Nephron (organoid): Measurements from ENCODE around the gene SYTL5.

Experiments used
- H3K27ac Mint-ChIP-seq, 3 experiments: 2 replicates each; pipeline ENCODE4 v1.8.0; 2020; ENCODE audit warnings: mixed read lengths in 3 of 3, mild to moderate bottlenecking in 2 of 3, moderate library complexity in 1 of 3
- H3K27me3 Mint-ChIP-seq: 2 replicates; pipeline ENCODE4 v1.8.0; 2021; ENCODE audit warnings: low read depth, mild to moderate bottlenecking, moderate library complexity, mixed read lengths
- H3K36me3 Mint-ChIP-seq: 2 replicates; pipeline ENCODE4 v1.8.0; 2020; ENCODE audit warnings: low read depth, mixed read lengths
- H3K4me1 Mint-ChIP-seq: 2 replicates; pipeline ENCODE4 v1.8.0; 2020; ENCODE audit warnings: mixed read lengths
- H3K4me3 Mint-ChIP-seq, 3 experiments: 2 replicates each; pipeline ENCODE4 v1.8.0; 2020; ENCODE audit warnings: mild to moderate bottlenecking in 3 of 3, mixed read lengths in 3 of 3, moderate library complexity in 2 of 3
- H3K9me3 Mint-ChIP-seq: 2 replicates; pipeline ENCODE4 v1.8.0; 2020; ENCODE audit warnings: mixed read lengths
- CTCF ChIP-seq, 3 experiments: fragments of 200-600 bp; sonication (generic); IDR thresholded peaks; one replicate each; pipeline ENCODE4 v1.5.0; 2021; ENCODE audit warnings: antibody characterized with exemption in 3 of 3; ENCODE audit not compliant: unreplicated experiment in 3 of 3

Gene SYTL5

DNA sequence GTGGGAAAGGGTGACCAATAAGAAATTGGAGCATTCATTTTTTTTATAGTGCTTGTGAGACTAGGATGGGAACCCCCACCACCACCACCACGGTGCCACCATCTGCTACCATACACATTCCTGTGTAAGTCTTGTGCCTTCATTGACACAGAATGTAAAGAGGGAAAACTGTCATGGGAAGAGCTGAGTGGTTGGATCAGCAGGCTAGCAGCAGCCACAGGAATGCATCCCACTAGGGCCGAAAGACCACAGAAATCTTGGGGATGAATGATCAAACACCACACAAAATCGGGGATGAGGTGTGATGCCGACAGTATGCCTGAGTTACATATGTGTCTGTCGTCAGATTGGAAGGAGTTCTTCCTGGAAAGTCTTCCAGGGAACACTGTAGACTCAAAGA is 145.1 kb downstream of the SYTL5 start:
- Mint-ChIP-seq H3K36me3 (no peaks in the 10 kb centered on the region), H3K4me1 (no peaks in the 10 kb centered on the region), H3K9me3 (no peaks in the 10 kb centered on the region), H3K4me3 (no peak overlapping the region), H3K27ac (no peak overlapping the region), H3K27me3 (no peaks in the 10 kb centered on the region)
- no peak for TF ChIP-seq CTCF (IDR thresholded peaks at IDR 0.05; ENCODE audit: unreplicated experiment in 3 of 3)

DNA sequence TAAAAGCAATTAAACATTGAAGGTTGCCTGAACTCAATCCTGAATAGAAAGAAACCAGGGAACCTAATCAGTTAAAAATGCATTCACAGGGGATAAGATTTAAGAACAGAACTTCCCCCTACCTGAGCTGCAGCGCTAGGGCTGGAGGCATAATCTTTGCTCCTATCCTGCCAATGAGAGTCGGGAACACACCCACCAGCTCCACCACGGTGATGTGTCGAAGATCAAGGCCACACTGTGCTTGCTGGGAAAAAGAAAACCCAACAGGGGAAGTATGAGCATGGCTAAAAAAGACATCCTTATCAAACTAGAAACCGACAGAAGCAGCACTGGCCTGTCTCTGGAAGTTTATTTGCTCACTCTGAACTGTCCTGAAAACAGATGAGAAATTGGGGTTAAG is 148.0 kb downstream of the SYTL5 start:
- Mint-ChIP-seq H3K4me1 (no peaks in the 10 kb centered on the region), H3K27ac (no peak overlapping the region), H3K4me3 (no peak overlapping the region), H3K9me3 (no peaks in the 10 kb centered on the region), H3K27me3 (no peaks in the 10 kb centered on the region), H3K36me3 (no peaks in the 10 kb centered on the region)
- TF ChIP-seq CTCF (IDR thresholded peaks at IDR 0.05; ENCODE audit: unreplicated experiment in 3 of 3): no peak

GRCh38 chrX:38154818-38155217 is 148.5 kb downstream of the SYTL5 start:
- no peak overlapping the region for H3K4me3 Mint-ChIP-seq
- no peaks in the 10 kb centered on the region for H3K36me3 Mint-ChIP-seq
- no peak overlapping the region for H3K27ac Mint-ChIP-seq
- H3K4me1 Mint-ChIP-seq: no peaks in the 10 kb centered on the region
- no peaks in the 10 kb centered on the region for H3K9me3 Mint-ChIP-seq
- TF ChIP-seq CTCF (IDR thresholded peaks at IDR 0.05; ENCODE audit: unreplicated experiment in 3 of 3): no peak
- H3K27me3 Mint-ChIP-seq: no peaks in the 10 kb centered on the region

DNA sequence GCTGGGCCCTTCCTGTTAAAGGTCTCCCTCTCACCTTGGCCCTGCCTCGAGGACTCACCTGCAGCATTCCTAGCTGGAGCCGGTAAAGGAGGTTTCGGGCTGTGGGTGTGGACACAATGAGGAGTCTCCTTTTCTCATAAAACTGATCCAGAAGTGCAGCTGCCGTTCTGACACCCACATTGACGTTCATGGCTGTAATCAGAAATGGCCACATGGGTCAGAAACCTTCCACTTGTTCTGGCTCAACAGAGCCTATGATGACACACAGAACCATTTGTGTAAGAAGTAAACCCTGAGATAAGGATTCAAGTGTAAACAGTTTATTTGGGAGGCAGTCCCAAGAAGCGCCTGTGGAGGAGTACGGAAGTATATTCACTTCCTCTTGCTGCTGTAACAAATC is 150.5 kb downstream of the SYTL5 start:
- Mint-ChIP-seq H3K4me1 (no peaks in the 10 kb centered on the region), H3K27ac (no peak overlapping the region), H3K27me3 (no peaks in the 10 kb centered on the region), H3K4me3 (no peak overlapping the region), H3K36me3 (no peaks in the 10 kb centered on the region), H3K9me3 (no peaks in the 10 kb centered on the region)
- no peak for TF ChIP-seq CTCF (IDR thresholded peaks at IDR 0.05; ENCODE audit: unreplicated experiment in 3 of 3)

DNA sequence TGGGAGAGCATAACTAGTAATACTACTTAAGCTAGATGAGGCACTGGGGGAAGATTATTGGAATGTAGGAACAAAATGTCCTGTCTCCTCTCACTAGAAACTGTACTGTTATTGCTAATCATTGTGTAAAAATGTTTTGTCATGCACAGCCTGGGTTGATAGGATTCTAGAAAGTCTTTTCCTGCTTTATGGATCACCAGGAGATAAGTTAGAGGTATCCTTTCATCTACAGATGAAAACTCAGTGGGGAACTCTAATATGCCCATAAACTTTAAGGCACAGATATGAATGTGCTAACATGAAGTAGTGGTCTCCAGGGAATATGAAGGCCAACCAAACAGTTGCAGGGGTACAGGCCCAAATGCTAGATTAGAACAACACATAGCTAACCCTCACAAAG is 156.8 kb downstream of the SYTL5 start:
- H3K36me3 Mint-ChIP-seq: no peaks in the 10 kb centered on the region
- peaks cover 4% of the 10 kb centered on the region for H3K4me1 Mint-ChIP-seq
- H3K4me3 Mint-ChIP-seq: no peak overlapping the region

More for the DNA sequence above, 156.8 kb downstream of the SYTL5 start:
- TF ChIP-seq CTCF (IDR thresholded peaks at IDR 0.05; ENCODE audit: unreplicated experiment in 3 of 3): no peak
- H3K27me3 Mint-ChIP-seq: no peaks in the 10 kb centered on the region
- no peaks in the 10 kb centered on the region for H3K9me3 Mint-ChIP-seq
- H3K27ac Mint-ChIP-seq: no peak overlapping the region
